Endodermal cell (in vitro differentiated cells): Measurements from ENCODE around the gene SNCA. TPM values are rescaled to one million over a fixed set of nuclear protein-coding genes. Genes with fewer than 3 reads are reported as not detected.

Experiments
- DNase-seq: peaks from one replicate; pipeline ENCODE4 v3.0.0-alpha.2; 2017
- H3K27ac ChIP-seq: 2 replicates; pipeline ENCODE4 v1.5.1; 2013; ENCODE audit warnings: mild to moderate bottlenecking, low read depth, low read length, moderate library complexity
- H3K27me3 ChIP-seq: 2 replicates; pipeline ENCODE4 v1.6.1; 2013; ENCODE audit warnings: mild to moderate bottlenecking, low read length, moderate library complexity; ENCODE audit not compliant: insufficient read depth, control insufficient read depth, poor library complexity, severe bottlenecking
- H3K36me3 ChIP-seq: 2 replicates; pipeline ENCODE4 v1.7.0; 2013; ENCODE audit warnings: mild to moderate bottlenecking, low read length, moderate library complexity; ENCODE audit not compliant: control insufficient read depth, insufficient read depth
- H3K4me1 ChIP-seq: one replicate; pipeline ENCODE4 v1.7.0; 2013; ENCODE audit warnings: low read length; ENCODE audit not compliant: control insufficient read depth, insufficient read depth
- H3K4me3 ChIP-seq: 2 replicates; pipeline ENCODE4 v1.5.1; 2013; ENCODE audit warnings: mild to moderate bottlenecking, low read length, moderate library complexity
- H3K9ac ChIP-seq: 2 replicates; pipeline ENCODE4 v1.6.1; 2013; ENCODE audit warnings: mild to moderate bottlenecking, low read length, moderate library complexity; ENCODE audit not compliant: poor library complexity, severe bottlenecking; ENCODE audit errors: extremely low read depth
- H3K9me3 ChIP-seq: 2 replicates; pipeline ENCODE4 v1.6.1; 2013; ENCODE audit warnings: mild to moderate bottlenecking, low read length, moderate library complexity; ENCODE audit not compliant: control insufficient read depth
- H3K27ac Mint-ChIP-seq: 2 replicates; pipeline ENCODE4 v1.8.0; 2020; ENCODE audit warnings: mixed read lengths
- H3K27me3 Mint-ChIP-seq: 2 replicates; pipeline ENCODE4 v1.8.0; 2021; ENCODE audit warnings: mild to moderate bottlenecking, mixed read lengths; ENCODE audit not compliant: insufficient read depth
- H3K36me3 Mint-ChIP-seq: 2 replicates; pipeline ENCODE4 v1.8.0; 2020; ENCODE audit warnings: low read depth, mixed read lengths
- H3K4me1 Mint-ChIP-seq: 2 replicates; pipeline ENCODE4 v1.8.0; 2020; ENCODE audit warnings: mixed read lengths
- H3K4me3 Mint-ChIP-seq: 2 replicates; pipeline ENCODE4 v1.8.0; 2020; ENCODE audit warnings: mild to moderate bottlenecking, moderate library complexity, mixed read lengths
- H3K9me3 Mint-ChIP-seq: 2 replicates; pipeline ENCODE4 v1.8.0; 2020; ENCODE audit warnings: mild to moderate bottlenecking, mixed read lengths
- WGBS, 2 experiments: methylation state at CpG; one replicate each; pipeline versions ENCODE4 v1.1.5 to v1.1.7; 2013; ENCODE audit warnings: missing lambda C conversion rate in 2 of 2, mixed read lengths in 1 of 2; ENCODE audit not compliant: insufficient coverage in 1 of 2, insufficient read length in 1 of 2; 5-methylcytosine and 5-hydroxymethylcytosine counted together
- total RNA-seq, 2 donors: library from RNA; stranded (reverse); fragmentation: NEBNext Ultra II Directional in 1 of 2; extraction: Animal tissue kit (Norgen Biotek cat#: 25700) in 1 of 2; gene quantifications; 2 replicates in 1 of 2; 3 replicates in 1 of 2; pipeline ENCODE4 v1.2.1, GENCODE V29; 2021
- TF ChIP-seq, protein P1 (sequence below): fragments of 200-600 bp; sonication (generic); conservative IDR thresholded peaks from 2 replicates; pipeline ENCODE4 v1.5.0; 2021; ENCODE audit warnings: antibody characterized with exemption, mild to moderate bottlenecking

The SNCA gene
- total RNA-seq, 2 donors from 2014 or later: 11.3 to 13.5 TPM

DNA sequence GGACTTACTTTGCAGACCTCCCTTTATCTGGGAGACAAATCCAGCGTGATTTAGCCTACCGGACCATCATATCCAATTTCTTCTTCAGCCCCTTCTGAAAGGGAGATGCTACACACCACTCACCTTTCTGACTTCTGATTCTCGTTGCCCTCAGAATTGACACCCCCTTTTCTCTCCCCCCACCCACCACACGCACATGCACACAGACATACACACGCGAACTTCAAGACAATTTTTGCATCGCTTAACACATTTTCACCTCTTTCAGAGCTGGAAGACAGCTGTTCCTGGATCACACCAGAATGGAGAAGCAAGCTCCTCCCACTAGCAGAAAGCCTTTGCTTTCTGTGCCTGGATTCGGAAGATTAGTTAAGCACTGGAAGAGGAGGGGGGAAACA, 1.0 kb upstream of the SNCA start:
- Mint-ChIP-seq H3K4me3 (peak overlapping the region; percentile 77), H3K27ac (peak overlapping the region; percentile 52), H3K9me3 (no peaks in the 10 kb centered on the region), H3K4me1 (no peaks in the 10 kb centered on the region), H3K27me3 (peaks cover 35% of the 10 kb centered on the region), H3K36me3 (no peaks in the 10 kb centered on the region)
- Histone ChIP-seq H3K9me3 (no peaks in the 10 kb centered on the region), H3K36me3 (no peaks in the 10 kb centered on the region), H3K27me3 (peaks cover 41% of the 10 kb centered on the region), H3K4me3 (peak overlapping the region; percentile 84), H3K4me1 (no peaks in the 10 kb centered on the region), H3K9ac (no peak overlapping the region), H3K27ac (peak overlapping the region; percentile 54)
- DNase-seq: peak; percentile 66
- TF ChIP-seq, protein P1, sequence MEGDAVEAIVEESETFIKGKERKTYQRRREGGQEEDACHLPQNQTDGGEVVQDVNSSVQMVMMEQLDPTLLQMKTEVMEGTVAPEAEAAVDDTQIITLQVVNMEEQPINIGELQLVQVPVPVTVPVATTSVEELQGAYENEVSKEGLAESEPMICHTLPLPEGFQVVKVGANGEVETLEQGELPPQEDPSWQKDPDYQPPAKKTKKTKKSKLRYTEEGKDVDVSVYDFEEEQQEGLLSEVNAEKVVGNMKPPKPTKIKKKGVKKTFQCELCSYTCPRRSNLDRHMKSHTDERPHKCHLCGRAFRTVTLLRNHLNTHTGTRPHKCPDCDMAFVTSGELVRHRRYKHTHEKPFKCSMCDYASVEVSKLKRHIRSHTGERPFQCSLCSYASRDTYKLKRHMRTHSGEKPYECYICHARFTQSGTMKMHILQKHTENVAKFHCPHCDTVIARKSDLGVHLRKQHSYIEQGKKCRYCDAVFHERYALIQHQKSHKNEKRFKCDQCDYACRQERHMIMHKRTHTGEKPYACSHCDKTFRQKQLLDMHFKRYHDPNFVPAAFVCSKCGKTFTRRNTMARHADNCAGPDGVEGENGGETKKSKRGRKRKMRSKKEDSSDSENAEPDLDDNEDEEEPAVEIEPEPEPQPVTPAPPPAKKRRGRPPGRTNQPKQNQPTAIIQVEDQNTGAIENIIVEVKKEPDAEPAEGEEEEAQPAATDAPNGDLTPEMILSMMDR: no peak
- 4 to 6% methylated on average over 3 to 8 of the region's 8 CpGs for WGBS, 2 experiments

DNA sequence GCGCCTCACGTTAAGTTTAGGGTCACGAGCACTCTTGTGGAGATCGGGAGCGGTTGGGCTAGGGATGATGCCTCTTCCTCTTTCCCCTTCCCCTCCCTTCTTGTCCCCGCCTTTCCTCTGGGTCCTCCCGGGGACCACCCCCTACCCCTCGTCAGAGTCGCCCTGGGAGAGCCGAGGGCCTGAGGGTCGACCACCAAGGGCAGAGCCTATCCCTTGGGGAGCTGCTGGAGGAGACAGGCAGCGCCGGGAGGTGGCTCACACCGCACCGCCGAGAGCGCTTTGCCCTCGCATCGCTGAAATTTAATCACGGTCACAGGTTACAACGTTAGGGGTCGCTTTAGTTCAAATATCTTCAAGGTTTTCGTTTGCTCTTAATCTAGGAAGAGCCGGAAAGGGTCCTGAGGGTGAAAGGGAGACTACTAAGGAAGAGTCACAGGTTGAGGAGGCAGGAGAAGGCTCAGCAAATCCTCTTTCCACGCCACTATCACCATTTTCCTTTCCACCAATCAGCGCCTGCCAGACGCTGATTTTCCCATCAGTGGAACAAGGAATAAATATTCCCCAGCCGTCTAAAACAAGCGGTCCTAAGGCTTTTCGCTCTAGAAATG, 528 bp upstream of the SNCA start:
- peak overlapping the region; percentile 84 for H3K4me3 ChIP-seq
- peak overlapping the region; percentile 80 for H3K27ac Mint-ChIP-seq
- peaks cover 34% of the 10 kb centered on the region for H3K27me3 Mint-ChIP-seq
- peak overlapping the region; percentile 77 for H3K4me3 Mint-ChIP-seq
- H3K4me1 ChIP-seq: no peaks in the 10 kb centered on the region
- H3K9ac ChIP-seq: no peak overlapping the region
- WGBS, 2 experiments: 1 to 2% methylated on average over 16 to 30 of the region's 30 CpGs
- H3K36me3 Mint-ChIP-seq: no peaks in the 10 kb centered on the region
- H3K9me3 ChIP-seq: no peaks in the 10 kb centered on the region
- peak; percentile 91 for DNase-seq
- H3K36me3 ChIP-seq: no peaks in the 10 kb centered on the region
- H3K4me1 Mint-ChIP-seq: no peaks in the 10 kb centered on the region
- peaks cover 41% of the 10 kb centered on the region for H3K27me3 ChIP-seq
- peak overlapping the region; percentile 54 for H3K27ac ChIP-seq
- TF ChIP-seq, protein P1: peak; percentile 61
- H3K9me3 Mint-ChIP-seq: no peaks in the 10 kb centered on the region

DNA sequence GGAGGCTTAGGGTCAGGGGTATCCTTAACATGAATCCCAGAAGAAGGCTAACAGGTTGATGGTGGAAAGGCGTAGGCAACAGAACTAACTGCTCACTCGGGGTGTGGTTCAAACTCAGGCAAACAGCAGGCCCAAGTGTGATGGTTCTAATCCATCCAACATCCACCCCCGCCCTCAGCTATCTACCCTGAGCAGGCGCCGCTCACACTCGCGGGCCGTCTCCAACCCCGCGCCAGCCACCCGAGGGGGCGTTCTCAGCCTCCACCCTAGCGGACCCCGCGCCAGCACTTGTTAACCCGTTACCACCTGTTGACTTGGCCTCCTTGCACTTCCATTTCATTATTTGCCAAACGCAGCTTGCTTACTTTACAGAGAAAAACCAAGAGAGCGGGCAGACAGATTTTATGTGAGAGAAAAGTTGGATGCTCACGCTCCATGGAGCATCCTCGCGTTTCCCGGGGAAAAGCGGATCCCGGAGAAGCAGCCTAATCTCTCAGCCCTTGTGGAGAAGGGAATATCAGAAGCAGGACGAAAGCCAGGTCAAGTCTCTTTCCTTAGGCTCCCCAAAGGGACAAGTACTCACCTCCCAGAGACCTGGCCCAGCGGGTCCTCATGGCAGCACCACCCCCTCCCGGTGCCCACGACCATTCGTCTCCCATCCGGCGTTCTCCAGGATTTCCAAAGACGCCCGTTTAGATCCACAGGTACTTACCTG, 773 bp downstream of the SNCA start:
- peak; percentile 71 for DNase-seq
- H3K4me3 ChIP-seq: peak overlapping the region; percentile 84
- peaks cover 28% of the 10 kb centered on the region for H3K27me3 Mint-ChIP-seq
- TF ChIP-seq, protein P1: no peak
- peak overlapping the region; percentile 77 for H3K4me3 Mint-ChIP-seq
- no peaks in the 10 kb centered on the region for H3K4me1 Mint-ChIP-seq
- H3K36me3 Mint-ChIP-seq: peaks cover 3% of the 10 kb centered on the region
- no peak overlapping the region for H3K27ac ChIP-seq
- H3K4me1 ChIP-seq: no peaks in the 10 kb centered on the region
- no peaks in the 10 kb centered on the region for H3K9me3 ChIP-seq
- peaks cover 32% of the 10 kb centered on the region for H3K27me3 ChIP-seq
- H3K9ac ChIP-seq: no peak overlapping the region
- no peaks in the 10 kb centered on the region for H3K9me3 Mint-ChIP-seq
- WGBS, 2 experiments: 13 to 26% methylated on average over 8 to 33 of the region's 33 CpGs
- H3K36me3 ChIP-seq: no peaks in the 10 kb centered on the region
- no peak overlapping the region for H3K27ac Mint-ChIP-seq
